Activated CD8-positive, alpha-beta T cell treated with anti-CD3 and anti-CD28 coated beads for 36 hours (primary cell): ENCODE results near the gene IFITM10. TPM values are rescaled to one million over a fixed set of nuclear protein-coding genes. Genes with fewer than 3 reads are reported as not detected.

Experiments
- ATAC-seq: fragments of 200-7000 bp; cut with Tn5 transposase; one replicate; pipeline ENCODE4 v1.10.0; 2021; ENCODE audit warnings: mild to moderate bottlenecking, moderate library complexity
- CTCF ChIA-PET: fragments of 350-600 bp; sonication (Branson Sonifier 250); formaldehyde crosslinking; loops from one replicate; lab custom pipeline; 2021; ENCODE audit warnings: antibody characterized with exemption; lab: Charles Lee
- POLR2A ChIA-PET: fragments of 350-600 bp; sonication (Branson Sonifier 250); formaldehyde crosslinking; loops from one replicate; lab custom pipeline; 2021; ENCODE audit warnings: antibody characterized with exemption; lab: Charles Lee
- DNase-seq: peaks from one replicate; pipeline ENCODE4 v3.0.0-alpha.2; 2020
- H3K27ac Mint-ChIP-seq: one replicate; pipeline ENCODE4 v1.8.0; 2021; ENCODE audit warnings: mild to moderate bottlenecking, mixed read lengths
- H3K27me3 Mint-ChIP-seq: one replicate; pipeline ENCODE4 v1.8.0; 2021; ENCODE audit warnings: mixed read lengths
- H3K36me3 Mint-ChIP-seq: one replicate; pipeline ENCODE4 v1.8.0; 2021; ENCODE audit warnings: low read depth, mixed read lengths
- H3K4me1 Mint-ChIP-seq: one replicate; pipeline ENCODE4 v1.8.0; 2021; ENCODE audit warnings: low read depth, mixed read lengths
- H3K4me3 Mint-ChIP-seq: one replicate; pipeline ENCODE4 v1.8.0; 2021; ENCODE audit warnings: mild to moderate bottlenecking, moderate library complexity, mixed read lengths
- H3K9me3 Mint-ChIP-seq: one replicate; pipeline ENCODE4 v1.8.0; 2021; ENCODE audit warnings: mixed read lengths
- intact Hi-C: fragments of 100-400 bp; cut with micrococcal nuclease; formaldehyde crosslinking; loops from one replicate; pipeline ENCODE4 v1.10.0; 2022
- total RNA-seq, 2 experiments: library from RNA; stranded (reverse); gene quantifications; one replicate each; pipeline ENCODE4 v1.2.3, GENCODE V29; 2021
- TF ChIP-seq, protein P1 (sequence below): fragments of 200-600 bp; IDR thresholded peaks from one replicate; pipeline ENCODE4 v1.8.0; 2022; ENCODE audit warnings: antibody characterized with exemption, mild to moderate bottlenecking

The IFITM10 gene
- total RNA-seq, 2 experiments from 2014 or later, result 0.07 to 0.31 TPM

DNA sequence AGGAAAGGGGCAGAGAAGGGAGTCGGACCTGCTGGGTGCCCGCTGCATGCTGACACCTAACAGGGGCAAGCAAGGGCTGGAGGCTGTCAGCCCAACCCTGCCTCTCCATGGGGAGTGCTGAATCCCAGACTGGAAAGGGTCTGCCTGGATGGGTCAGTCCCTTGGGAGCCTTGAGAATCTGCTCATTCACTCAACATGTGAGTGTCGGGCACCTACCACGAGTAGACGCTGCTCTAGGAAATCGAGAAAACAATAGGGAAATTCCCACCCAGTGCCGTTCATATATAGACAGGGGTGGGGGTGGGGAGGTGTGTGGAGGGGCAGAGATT lies 17.7 kb upstream of the IFITM10 start:
- TF ChIP-seq, protein P1, sequence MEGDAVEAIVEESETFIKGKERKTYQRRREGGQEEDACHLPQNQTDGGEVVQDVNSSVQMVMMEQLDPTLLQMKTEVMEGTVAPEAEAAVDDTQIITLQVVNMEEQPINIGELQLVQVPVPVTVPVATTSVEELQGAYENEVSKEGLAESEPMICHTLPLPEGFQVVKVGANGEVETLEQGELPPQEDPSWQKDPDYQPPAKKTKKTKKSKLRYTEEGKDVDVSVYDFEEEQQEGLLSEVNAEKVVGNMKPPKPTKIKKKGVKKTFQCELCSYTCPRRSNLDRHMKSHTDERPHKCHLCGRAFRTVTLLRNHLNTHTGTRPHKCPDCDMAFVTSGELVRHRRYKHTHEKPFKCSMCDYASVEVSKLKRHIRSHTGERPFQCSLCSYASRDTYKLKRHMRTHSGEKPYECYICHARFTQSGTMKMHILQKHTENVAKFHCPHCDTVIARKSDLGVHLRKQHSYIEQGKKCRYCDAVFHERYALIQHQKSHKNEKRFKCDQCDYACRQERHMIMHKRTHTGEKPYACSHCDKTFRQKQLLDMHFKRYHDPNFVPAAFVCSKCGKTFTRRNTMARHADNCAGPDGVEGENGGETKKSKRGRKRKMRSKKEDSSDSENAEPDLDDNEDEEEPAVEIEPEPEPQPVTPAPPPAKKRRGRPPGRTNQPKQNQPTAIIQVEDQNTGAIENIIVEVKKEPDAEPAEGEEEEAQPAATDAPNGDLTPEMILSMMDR, result no peak
- DNase-seq, result peak; percentile 11
- intact Hi-C loops, result no loop called here
- ATAC-seq, result no peak
- H3K27ac Mint-ChIP-seq, result no peak overlapping the region
- POLR2A ChIA-PET, result interaction anchor here (0.5 kb wide), 1 partner anchor 425 kb away, joined by 3 read pairs; no protein-coding TSS in a partner anchor
- H3K4me1 Mint-ChIP-seq, result peaks cover 17% of the 10 kb centered on the region
- CTCF ChIA-PET, result no interaction called here
- no peak overlapping the region for H3K4me3 Mint-ChIP-seq
- no peaks in the 10 kb centered on the region for H3K9me3 Mint-ChIP-seq
- no peaks in the 10 kb centered on the region for H3K36me3 Mint-ChIP-seq
- no peaks in the 10 kb centered on the region for H3K27me3 Mint-ChIP-seq

DNA sequence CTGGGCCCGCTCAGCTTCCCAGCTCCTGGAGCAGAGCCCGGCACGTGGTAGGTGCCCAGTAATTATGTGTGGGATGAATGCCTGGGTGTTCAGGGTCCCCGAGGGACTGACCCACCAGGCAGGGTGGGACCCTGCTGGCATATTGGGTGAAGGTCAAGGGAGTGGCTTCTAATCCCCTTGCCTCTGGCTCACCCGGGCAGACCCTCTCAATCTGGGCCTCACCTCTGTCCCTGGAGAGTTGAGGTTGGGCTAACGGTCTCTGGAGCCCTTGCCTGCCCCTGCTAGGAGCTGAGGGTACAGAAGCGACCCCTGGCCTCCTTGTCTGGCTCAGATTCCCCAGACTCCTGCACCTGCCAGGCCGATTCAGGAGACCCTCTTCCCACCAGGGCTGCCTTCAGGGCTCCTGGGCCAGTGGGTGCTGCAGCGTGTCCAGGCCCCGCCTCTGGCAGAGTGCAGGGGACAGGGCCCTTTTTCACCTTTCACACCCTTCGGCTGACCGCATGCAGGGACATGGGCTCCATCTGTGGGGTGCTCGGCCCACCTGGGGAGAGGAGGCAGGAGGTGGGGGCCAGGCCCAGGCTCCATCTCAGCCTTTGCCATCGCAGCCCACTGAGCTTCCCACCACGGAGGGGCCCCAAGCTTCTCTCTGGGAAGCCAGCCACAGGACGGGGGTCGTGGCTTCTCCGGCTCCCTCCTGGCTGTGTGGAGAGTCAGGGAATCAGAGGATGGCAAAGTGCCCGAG lies 17.2 kb upstream of the IFITM10 start:
- Mint-ChIP-seq H3K27me3 (no peaks in the 10 kb centered on the region), H3K36me3 (no peaks in the 10 kb centered on the region), H3K4me1 (peaks cover 17% of the 10 kb centered on the region), H3K4me3 (no peak overlapping the region), H3K27ac (no peak overlapping the region), H3K9me3 (no peaks in the 10 kb centered on the region)
- TF ChIP-seq, protein P1, result no peak
- POLR2A ChIA-PET, result interaction anchor here (0.5 kb wide), 1 partner anchor 424 kb away, joined by 3 read pairs; no protein-coding TSS in a partner anchor
- ATAC-seq (no peak), DNase-seq (no peak)
- intact Hi-C loops, result no loop called here
- CTCF ChIA-PET, result interaction anchor here (1.4 kb wide), 1 partner anchor 10 kb away, joined by 4 read pairs; no protein-coding TSS in a partner anchor

DNA sequence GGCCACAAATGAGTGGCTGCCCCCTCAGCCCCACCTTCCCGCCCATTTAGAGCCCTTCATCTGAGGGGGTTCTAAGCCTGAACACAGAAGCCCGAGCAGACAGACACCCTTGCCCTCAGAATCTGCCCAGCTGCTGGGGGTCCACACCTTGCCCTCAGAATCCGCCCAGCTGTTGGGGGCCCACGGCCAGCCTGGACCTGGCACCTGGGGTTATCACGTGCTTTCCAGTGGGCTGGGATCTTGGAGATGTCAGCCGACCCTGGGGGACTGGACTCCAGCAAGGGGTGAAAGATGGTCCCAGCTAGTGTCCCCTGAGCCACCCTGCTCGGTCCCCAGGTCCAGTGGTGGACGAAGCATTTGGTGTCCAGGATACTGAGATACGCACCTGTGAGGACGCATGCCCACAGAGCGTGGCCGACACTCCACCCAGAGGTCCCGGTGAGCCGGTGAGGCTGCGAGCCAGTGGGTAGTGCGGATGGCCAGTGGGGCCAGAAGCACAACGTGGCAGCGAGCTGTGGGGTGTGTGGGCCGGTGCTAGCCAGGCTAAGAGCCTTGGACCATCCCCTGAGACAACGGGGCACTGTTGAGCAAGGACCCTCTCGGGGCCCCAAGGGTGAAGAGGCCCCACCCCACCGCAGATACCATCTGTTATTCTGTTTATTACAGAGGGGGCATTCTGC lies 16.5 kb upstream of the IFITM10 start:
- H3K27me3 Mint-ChIP-seq, result no peaks in the 10 kb centered on the region
- H3K36me3 Mint-ChIP-seq, result no peaks in the 10 kb centered on the region
- intact Hi-C loops, result no loop called here
- no peak overlapping the region for H3K4me3 Mint-ChIP-seq
- peaks cover 16% of the 10 kb centered on the region for H3K4me1 Mint-ChIP-seq
- H3K9me3 Mint-ChIP-seq, result no peaks in the 10 kb centered on the region
- no peak overlapping the region for H3K27ac Mint-ChIP-seq
- DNase-seq, result peak; percentile 1
- TF ChIP-seq, protein P1, result no peak
- ChIA-PET POLR2A (interaction anchor here (0.5 kb wide), 1 partner anchor 1249 kb away, joined by 3 read pairs; no protein-coding TSS in a partner anchor), CTCF (interaction anchor here (1.2 to 1.4 kb wide), 2 partner anchors 11 to 73 kb away, joined by 4 to 8 read pairs; no protein-coding TSS in a partner anchor)
- ATAC-seq, result no peak

DNA sequence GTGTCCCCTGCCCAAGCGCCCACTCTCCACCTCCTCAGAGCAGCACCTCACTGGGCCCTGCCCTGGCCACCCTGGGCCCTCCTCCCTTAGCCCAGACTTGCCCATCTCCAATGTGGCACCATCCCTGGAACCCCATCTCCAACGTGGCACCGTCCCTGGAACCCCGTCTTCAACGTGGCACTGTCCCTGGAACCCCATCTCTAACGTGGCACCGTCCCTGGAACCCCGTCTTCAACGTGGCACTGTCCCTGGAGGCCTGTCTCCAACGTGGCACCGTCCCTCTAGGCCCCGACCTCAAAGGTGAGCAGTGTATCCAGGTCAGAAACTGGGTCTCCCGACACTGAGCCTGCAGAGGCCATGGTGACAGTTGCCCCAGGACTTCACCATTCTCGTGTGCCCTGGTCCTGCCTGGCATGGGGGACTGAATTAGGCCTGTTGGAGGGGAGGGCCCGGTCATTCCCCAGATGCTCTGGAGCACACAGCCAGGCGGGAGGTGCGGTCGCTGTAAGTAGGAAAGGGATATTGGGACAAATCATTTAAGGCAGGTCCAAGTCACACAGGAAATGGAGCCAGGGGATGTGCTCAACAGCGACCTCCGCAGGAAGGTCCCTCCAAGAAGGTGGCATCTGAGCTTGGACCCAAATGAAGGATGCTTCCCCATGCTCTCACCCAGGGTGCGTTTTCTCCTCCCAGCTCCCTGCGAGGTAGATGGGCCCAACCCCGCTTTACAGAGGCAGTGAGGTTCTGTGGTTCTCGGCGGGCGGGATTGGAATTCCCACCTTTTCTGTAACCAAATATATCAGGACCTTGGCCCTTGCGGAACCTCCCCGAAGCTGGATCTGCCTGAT lies 15.7 kb upstream of the IFITM10 start:
- CTCF ChIA-PET, result interaction anchor here (1.2 to 1.4 kb wide), 3 partner anchors 12 to 72 kb away, joined by 4 to 8 read pairs (median 4); no protein-coding TSS in a partner anchor
- H3K4me1 Mint-ChIP-seq, result peaks cover 21% of the 10 kb centered on the region
- no peaks in the 10 kb centered on the region for H3K9me3 Mint-ChIP-seq
- H3K27me3 Mint-ChIP-seq, result no peaks in the 10 kb centered on the region
- ATAC-seq, result no peak
- H3K36me3 Mint-ChIP-seq, result no peaks in the 10 kb centered on the region
- DNase-seq, result peak; percentile 48
- TF ChIP-seq, protein P1, result no peak
- no peak overlapping the region for H3K4me3 Mint-ChIP-seq
- POLR2A ChIA-PET, result no interaction called here
- no peak overlapping the region for H3K27ac Mint-ChIP-seq
- intact Hi-C loops, result no loop called here
